ENCODE measurements around the gene FCF1. TPM values are rescaled to one million over a fixed set of nuclear protein-coding genes. Genes with fewer than 3 reads are reported as not detected.

The FCF1 gene
- total RNA-seq, 4 donors from 2014 or later, result 19.1 to 26.7 (median 23.2) TPM

DNA sequence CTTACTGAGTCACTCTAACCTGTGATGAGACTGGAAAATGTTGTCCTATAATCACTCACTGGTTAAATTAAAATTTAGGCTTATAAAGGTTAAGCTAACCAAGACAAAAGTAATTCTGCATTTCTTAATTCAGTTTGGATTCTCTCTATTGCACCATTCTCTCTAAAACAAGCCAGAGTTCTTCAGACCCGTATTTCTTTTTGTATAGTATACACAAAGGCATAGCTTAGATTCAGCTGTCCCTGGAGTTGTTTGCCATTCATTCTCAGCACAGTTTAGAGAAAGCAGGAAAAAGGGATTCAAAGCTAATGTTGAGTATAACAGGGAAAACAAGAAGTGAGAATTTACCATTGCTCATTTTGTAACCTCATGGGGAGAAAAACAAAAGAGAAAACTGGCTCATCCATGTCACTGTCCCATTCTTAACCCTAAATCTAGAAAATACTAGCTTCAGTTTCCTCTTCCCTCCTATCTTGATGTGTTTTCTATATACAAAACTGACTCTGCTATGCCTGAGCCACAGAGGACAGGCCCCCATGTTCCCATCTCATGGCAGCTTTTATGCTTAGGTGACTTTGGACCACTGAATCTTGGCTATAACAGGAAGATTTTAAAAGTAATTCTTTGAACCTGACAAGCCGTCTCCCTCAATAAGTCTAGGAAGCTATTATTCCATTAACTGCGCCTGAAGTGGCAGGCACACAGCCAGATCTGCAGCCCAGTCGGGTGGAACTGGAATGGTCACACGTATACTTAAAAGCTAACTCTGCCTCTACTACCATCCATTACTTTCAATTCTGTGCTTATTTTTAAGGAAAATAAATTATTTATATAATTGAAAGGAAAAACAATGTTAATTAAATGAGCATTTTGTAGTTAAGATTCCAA, 7.1 kb upstream of the FCF1 start:
- 72% methylated on average over 5 of the region's 5 CpGs for WGBS
- H3K27ac ChIP-seq (replicated peaks in 1 of 4), result no peak overlapping the region
- TF ChIP-seq POLR2A (IDR thresholded peaks at IDR 0.05; ENCODE audit: low read depth) (no peak), EP300 (IDR thresholded peaks at IDR 0.05) (no peak), POLR2AphosphoS5 (IDR thresholded peaks at IDR 0.05) (no peak)
- TF ChIP-seq, protein P1, sequence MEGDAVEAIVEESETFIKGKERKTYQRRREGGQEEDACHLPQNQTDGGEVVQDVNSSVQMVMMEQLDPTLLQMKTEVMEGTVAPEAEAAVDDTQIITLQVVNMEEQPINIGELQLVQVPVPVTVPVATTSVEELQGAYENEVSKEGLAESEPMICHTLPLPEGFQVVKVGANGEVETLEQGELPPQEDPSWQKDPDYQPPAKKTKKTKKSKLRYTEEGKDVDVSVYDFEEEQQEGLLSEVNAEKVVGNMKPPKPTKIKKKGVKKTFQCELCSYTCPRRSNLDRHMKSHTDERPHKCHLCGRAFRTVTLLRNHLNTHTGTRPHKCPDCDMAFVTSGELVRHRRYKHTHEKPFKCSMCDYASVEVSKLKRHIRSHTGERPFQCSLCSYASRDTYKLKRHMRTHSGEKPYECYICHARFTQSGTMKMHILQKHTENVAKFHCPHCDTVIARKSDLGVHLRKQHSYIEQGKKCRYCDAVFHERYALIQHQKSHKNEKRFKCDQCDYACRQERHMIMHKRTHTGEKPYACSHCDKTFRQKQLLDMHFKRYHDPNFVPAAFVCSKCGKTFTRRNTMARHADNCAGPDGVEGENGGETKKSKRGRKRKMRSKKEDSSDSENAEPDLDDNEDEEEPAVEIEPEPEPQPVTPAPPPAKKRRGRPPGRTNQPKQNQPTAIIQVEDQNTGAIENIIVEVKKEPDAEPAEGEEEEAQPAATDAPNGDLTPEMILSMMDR (IDR thresholded peaks at IDR 0.05), result no peak

DNA sequence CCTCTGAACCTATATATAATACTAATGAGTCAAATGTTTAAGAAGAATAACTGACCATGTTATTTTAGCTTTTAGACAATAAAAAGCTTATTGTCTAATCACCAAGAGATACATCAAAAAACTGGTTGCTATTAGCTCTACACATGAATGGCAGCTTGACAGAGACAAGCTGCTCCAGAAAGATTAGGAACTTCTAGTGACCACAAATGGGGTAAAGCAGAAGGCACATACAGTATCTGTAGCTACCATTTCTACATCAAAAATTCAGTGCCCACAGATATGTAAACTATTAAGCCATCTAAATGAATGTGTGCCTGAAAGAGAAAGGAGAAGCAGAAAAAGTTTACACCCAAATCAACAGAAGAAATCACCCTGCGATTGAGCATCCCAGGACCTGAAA, 2.5 kb upstream of the FCF1 start:
- Histone ChIP-seq H3K4me1 (peaks cover 31 to 55% (median 32%) of the 10 kb centered on the region in 4 donors), H3K9me3 (no peaks in the 10 kb centered on the region), H3K4me3 (no peak overlapping the region), H3K27ac (replicated peaks in 1 of 4) (no peak overlapping the region), H3K36me3 (peaks cover 0 to 4% (median 3%) of the 10 kb centered on the region in 4 donors), H3K27me3 (no peaks in the 10 kb centered on the region)
- intact Hi-C loops (cut with DNase I), result no loop called here
- WGBS, result 95% methylated on average over 1 of the region's 1 CpG
- TF ChIP-seq POLR2A (IDR thresholded peaks at IDR 0.05; ENCODE audit: low read depth), result no peak
- TF ChIP-seq, protein P1 (IDR thresholded peaks at IDR 0.05), result no peak
- no peak for TF ChIP-seq POLR2AphosphoS5 (IDR thresholded peaks at IDR 0.05)
- TF ChIP-seq EP300 (IDR thresholded peaks at IDR 0.05), result no peak
- no peak for DNase-seq (ENCODE audit: extremely low spot score)

More for the DNA sequence above, 7.1 kb upstream of the FCF1 start:
- Histone ChIP-seq H3K4me3 (no peak overlapping the region), H3K27me3 (no peaks in the 10 kb centered on the region), H3K4me1 (peaks cover 5 to 26% (median 6%) of the 10 kb centered on the region in 4 donors), H3K36me3 (no peaks in the 10 kb centered on the region), H3K9me3 (no peaks in the 10 kb centered on the region)
- intact Hi-C loops (cut with DNase I), result no loop called here
- no peak for DNase-seq (ENCODE audit: extremely low spot score)

DNA sequence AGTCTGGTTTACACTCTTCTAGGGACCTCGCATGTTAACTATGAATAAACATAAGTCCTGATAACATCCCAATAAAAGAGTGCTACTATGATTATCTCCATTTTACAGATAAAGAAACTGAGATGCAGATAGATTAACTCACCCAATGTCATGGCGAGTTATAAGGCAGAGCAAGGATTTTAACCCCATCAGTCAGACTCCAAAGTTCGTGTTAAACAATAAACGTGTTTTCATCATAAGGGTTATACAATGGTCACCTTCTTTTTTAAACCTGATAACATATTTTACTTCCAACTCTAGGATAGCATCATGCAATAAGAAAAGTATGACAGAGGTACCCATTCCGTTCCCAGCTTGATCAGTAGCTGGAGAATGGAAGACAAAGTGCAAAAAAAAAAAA, 1.3 kb upstream of the FCF1 start:
- Histone ChIP-seq H3K36me3 (peaks cover 5 to 16% (median 12%) of the 10 kb centered on the region in 4 donors), H3K27me3 (no peaks in the 10 kb centered on the region), H3K27ac (replicated peaks in 1 of 4) (no peak overlapping the region), H3K4me1 (peaks cover 27 to 55% (median 31%) of the 10 kb centered on the region in 4 donors), H3K4me3 (no peak overlapping the region), H3K9me3 (no peaks in the 10 kb centered on the region)
- intact Hi-C loops (cut with DNase I), result no loop called here
- DNase-seq (ENCODE audit: extremely low spot score), result no peak
- TF ChIP-seq POLR2A (IDR thresholded peaks at IDR 0.05; ENCODE audit: low read depth) (no peak), EP300 (IDR thresholded peaks at IDR 0.05) (no peak)
- TF ChIP-seq, protein P1 (IDR thresholded peaks at IDR 0.05), result no peak
- WGBS, result 76% methylated on average over 5 of the region's 5 CpGs

DNA sequence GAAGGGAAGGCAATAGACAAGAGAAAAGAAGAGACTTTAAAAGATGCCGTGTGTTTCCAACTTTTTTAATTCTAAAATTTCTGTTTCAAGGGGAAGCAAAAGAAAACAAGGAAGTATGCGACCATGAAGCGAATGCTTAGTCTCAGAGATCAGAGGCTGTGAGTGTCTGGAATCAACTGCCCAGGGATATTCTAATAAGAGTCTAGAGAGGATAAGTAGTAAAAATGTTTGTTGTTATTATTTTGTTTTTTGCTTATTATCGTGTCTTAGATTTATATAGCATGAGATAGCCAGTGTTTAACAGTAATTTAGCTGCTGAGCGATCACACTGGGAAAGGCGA, 421 bp downstream of the FCF1 start:
- Histone ChIP-seq H3K27me3 (no peaks in the 10 kb centered on the region), H3K27ac (replicated peaks in 1 of 4) (peak overlapping the region; percentile 78 to 86 (median 82)), H3K36me3 (peaks cover 19 to 33% (median 29%) of the 10 kb centered on the region in 4 donors), H3K9me3 (no peaks in the 10 kb centered on the region), H3K4me3 (peak overlapping the region; percentile 67 to 88 (median 74)), H3K4me1 (peaks cover 27 to 53% (median 31%) of the 10 kb centered on the region in 4 donors)
- intact Hi-C loops (cut with DNase I), result no loop called here
- no peak for DNase-seq (ENCODE audit: extremely low spot score)
- WGBS, result 10% methylated on average over 6 of the region's 6 CpGs
- TF ChIP-seq, protein P1 (IDR thresholded peaks at IDR 0.05), result no peak
- TF ChIP-seq POLR2AphosphoS5 (IDR thresholded peaks at IDR 0.05), result no peak
- no peak for TF ChIP-seq POLR2A (IDR thresholded peaks at IDR 0.05; ENCODE audit: low read depth)
- TF ChIP-seq EP300 (IDR thresholded peaks at IDR 0.05), result no peak

Data from esophagus muscularis mucosa (tissue), 4 donors.